ENCODE data around the gene EFTUD2.
"Not testable (repeated sequence)": the region's sequence is repeated elsewhere in the genome, so short reads cannot be mapped to it uniquely, and the experiment has no call there.

EFTUD2 gene

DNA sequence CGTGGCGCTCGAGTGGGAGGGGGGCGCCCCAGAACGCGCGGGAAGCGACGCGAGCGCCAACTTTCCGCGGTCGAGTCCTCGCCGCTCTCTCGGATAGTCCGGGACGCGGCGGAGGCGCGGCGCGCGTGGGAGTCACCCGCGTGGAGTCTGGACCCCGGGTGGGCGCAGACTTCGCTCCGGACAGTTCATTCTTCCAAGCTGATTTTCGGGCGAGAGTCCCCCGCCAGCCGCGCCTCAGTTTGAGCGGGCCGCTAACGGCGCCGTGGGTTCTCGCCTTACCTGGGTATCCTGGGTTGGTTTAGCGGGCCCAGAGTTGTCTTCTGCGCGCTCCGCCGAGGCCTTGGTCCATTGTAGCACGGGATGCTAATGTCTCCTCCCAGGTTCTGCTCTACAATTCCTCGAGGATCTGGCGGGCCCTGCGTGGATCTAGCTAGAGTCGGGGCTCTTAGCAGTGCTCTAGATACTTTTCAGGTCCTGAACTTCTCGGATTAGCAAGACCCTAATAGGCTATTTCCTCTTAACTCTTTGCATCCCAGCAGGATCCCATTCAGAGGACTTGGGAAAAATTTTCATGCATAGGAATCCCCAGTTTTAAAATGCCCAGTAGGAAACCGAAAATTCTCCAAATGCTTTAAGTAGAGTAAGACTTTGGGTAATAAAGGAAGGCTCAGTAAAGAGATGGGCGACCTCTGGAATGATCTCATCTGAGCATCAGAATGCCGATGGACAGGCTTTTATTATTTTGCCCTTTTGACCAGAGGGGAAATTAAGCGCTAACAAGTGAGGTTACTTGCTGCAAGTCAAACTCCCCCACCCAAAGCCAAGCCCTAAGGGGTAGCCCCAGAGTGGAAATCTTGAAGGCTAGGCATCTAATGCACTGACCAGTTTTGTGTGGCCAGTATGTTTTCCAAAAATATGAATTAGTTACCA lies 68.6 kb downstream of the EFTUD2 start:
- Histone ChIP-seq H3K4me3 (replicated peaks; ENCODE audit: low read depth, low read length) (peak overlapping the region; percentile 50), H3K36me3 (ENCODE audit: control insufficient read depth, insufficient read depth, low read length) (no peaks in the 10 kb centered on the region), H3K27me3 (replicated peaks; ENCODE audit: control insufficient read depth, insufficient read depth, low read length) (no peaks in the 10 kb centered on the region)
- TF ChIP-seq, protein P1, sequence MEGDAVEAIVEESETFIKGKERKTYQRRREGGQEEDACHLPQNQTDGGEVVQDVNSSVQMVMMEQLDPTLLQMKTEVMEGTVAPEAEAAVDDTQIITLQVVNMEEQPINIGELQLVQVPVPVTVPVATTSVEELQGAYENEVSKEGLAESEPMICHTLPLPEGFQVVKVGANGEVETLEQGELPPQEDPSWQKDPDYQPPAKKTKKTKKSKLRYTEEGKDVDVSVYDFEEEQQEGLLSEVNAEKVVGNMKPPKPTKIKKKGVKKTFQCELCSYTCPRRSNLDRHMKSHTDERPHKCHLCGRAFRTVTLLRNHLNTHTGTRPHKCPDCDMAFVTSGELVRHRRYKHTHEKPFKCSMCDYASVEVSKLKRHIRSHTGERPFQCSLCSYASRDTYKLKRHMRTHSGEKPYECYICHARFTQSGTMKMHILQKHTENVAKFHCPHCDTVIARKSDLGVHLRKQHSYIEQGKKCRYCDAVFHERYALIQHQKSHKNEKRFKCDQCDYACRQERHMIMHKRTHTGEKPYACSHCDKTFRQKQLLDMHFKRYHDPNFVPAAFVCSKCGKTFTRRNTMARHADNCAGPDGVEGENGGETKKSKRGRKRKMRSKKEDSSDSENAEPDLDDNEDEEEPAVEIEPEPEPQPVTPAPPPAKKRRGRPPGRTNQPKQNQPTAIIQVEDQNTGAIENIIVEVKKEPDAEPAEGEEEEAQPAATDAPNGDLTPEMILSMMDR (IDR thresholded peaks at IDR 0.05; ENCODE audit: insufficient read depth, low read length, poor library complexity, severe bottlenecking), result no peak
- peak; percentile 37 for DNase-seq (ENCODE audit: extremely low read depth, insufficient read length)

DNA sequence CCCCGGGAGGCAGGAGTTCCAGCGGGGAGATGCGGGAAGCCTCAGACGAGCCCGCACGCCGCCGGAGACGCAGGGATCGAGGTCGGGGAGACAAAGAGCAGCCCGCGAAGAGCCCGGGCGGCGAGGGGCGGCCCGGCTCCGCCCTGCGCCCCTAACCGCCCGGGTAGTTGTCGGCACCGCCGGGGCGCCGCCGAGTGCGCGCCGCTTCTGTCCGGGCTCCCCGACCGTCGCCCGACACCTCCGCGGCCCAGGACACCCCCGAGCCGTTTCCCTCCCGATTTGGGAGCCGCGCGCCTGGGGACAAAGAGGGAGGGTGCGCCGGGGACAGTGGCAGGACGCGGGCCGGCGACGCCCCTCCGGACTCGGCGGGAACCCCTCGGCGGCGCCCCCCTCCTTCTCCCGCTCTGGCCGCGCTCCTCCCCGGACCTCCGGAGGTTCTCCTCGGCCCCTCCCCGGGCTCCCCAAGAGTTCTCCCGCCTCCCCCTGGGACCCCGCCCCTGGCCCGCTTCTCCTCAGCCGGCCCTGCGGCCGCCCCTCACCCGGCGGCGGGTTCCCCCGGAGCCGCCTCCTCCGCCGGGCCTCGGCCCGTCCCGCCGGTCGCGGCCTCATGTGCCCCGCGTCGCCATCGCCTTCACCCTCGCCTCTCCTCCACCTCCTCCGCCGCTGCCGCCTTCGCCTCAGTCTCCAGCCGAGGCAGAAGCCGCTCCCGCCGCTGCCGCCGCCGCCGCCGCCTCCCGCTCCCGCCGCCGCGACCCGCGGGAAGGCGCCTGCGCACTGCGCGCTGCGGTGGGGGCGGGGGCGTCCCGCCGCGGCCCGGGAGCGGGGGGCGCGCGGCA lies 69.5 kb downstream of the EFTUD2 start, which contains the start of gene GJC1:
Gene GJC1 (minus strand): TSS at position 765 of the 836 bp plus-strand sequence. CDS start 24,470 bp downstream, outside the sequence.
- Histone ChIP-seq H3K36me3 (ENCODE audit: control insufficient read depth, insufficient read depth, low read length) (no peaks in the 10 kb centered on the region), H3K27me3 (replicated peaks; ENCODE audit: control insufficient read depth, insufficient read depth, low read length) (no peaks in the 10 kb centered on the region), H3K4me3 (replicated peaks; ENCODE audit: low read depth, low read length) (peak within 1 kb of the TSS; percentile 61)
- peak; percentile 60 for DNase-seq (ENCODE audit: extremely low read depth, insufficient read length)
- TF ChIP-seq, protein P1 (IDR thresholded peaks at IDR 0.05; ENCODE audit: insufficient read depth, low read length, poor library complexity, severe bottlenecking), result no peak

DNA sequence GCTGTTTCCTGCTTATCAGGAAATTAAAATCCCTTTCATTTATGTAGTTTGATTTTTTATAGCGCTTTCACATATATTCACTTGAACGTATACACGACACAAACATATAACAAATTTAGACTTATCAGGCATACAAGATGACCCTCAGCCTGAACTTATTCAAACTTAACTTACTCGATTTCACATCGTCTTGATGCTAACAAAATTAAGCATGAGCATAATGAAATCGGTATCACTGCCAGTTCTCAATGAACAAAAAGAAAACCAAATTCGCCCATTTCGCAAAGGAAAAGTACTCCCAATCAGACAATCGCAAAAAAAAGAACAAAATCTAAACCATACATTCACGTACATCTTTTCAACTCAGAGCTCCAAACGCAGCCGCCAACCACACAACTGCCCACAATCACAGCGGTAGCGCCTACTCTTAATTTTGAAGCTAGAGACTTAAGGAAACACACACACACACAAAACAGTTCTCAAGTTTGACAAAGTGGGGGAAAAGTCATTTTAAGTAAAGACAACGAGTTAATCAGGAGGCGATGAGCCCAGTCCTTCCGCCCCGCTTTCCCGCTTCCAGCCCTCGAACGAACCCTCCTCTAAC lies 70.2 kb downstream of the EFTUD2 start:
- TF ChIP-seq, protein P1 (IDR thresholded peaks at IDR 0.05; ENCODE audit: insufficient read depth, low read length, poor library complexity, severe bottlenecking), result no peak
- DNase-seq (ENCODE audit: extremely low read depth, insufficient read length), result no peak
- no peaks in the 10 kb centered on the region for H3K36me3 ChIP-seq (ENCODE audit: control insufficient read depth, insufficient read depth, low read length)
- H3K27me3 ChIP-seq (replicated peaks; ENCODE audit: control insufficient read depth, insufficient read depth, low read length), result no peaks in the 10 kb centered on the region
- H3K4me3 ChIP-seq (replicated peaks; ENCODE audit: low read depth, low read length), result peak overlapping the region; percentile 61

DNA sequence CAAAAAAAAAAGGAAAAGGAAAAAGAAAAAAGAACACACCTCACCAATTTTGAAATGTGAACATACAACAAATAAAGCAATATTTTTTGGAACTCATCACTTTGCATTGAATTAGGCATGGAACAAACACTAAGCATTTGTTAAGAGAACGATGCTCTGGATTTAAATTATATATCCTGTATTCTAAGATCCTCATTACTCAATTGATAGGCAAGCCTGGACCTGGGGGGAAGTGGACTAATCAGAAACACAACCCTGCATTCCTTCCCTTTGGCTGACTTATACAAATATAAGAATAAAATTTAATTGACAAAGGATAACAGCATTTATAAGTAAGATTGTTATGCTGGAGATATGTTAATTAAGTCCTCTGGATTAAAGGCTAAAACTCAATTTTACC lies 71.4 kb downstream of the EFTUD2 start:
- TF ChIP-seq, protein P1 (IDR thresholded peaks at IDR 0.05; ENCODE audit: insufficient read depth, low read length, poor library complexity, severe bottlenecking), result no peak
- DNase-seq (ENCODE audit: extremely low read depth, insufficient read length), result no peak
- H3K4me3 ChIP-seq (replicated peaks; ENCODE audit: low read depth, low read length), result no peak overlapping the region
- H3K27me3 ChIP-seq (replicated peaks; ENCODE audit: control insufficient read depth, insufficient read depth, low read length), result no peaks in the 10 kb centered on the region
- no peaks in the 10 kb centered on the region for H3K36me3 ChIP-seq (ENCODE audit: control insufficient read depth, insufficient read depth, low read length)

DNA sequence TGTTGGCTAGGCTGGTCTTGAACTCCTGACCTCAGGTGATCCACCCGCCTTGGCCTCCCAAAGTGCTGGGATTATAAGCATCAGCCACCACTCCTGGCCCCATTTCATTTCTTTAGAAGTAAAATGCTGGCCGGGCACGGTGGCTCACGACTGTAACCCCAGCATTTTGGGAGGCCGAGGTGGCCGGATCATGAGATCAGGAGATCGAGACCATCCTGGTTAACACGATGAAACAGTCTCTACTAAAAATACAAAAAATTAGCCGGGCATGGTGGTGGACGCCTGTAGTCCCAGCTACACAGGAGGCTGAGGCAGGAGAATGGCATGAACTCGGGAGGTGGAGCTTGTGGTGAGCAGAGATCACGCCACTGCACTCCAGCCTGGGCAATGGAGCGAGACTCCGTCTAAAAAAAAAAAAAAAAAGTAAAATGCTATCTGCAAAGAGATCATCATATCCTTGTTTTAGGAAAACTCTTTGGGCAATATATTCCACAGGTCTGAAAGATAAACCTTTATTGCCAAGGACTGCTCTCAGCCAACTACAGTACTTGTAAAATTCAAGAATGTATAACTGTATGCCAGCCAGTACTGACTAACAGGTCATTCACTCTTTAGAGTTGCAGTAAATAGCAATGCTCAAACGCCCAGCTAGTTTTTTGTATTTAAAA lies 73.0 kb downstream of the EFTUD2 start:
- Histone ChIP-seq H3K27me3 (replicated peaks; ENCODE audit: control insufficient read depth, insufficient read depth, low read length) (no peaks in the 10 kb centered on the region), H3K36me3 (ENCODE audit: control insufficient read depth, insufficient read depth, low read length) (no peaks in the 10 kb centered on the region), H3K4me3 (replicated peaks; ENCODE audit: low read depth, low read length) (no peak overlapping the region)
- TF ChIP-seq, protein P1 (IDR thresholded peaks at IDR 0.05; ENCODE audit: insufficient read depth, low read length, poor library complexity, severe bottlenecking), result no peak
- no peak for DNase-seq (ENCODE audit: extremely low read depth, insufficient read length)

DNA sequence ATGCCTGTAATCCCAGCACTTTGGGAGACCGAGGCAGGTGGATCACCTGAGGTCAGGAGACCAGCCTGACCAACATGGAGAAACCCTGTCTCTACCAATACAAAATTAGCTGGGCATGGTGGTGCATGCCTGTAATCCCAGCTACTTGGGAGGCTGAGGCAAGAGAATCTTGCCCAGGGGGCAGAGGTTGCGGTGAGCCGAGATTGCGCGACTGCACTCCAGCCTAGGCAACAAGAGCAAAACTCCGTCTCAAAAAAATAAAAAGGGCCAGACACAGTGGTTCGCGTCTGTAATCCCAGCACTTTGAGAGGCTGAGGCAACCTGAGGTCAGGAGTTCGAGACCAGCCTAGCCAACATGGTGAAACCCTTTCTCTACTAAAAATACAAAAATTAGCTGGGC lies 74.0 kb downstream of the EFTUD2 start:
- not testable (repeated sequence) for DNase-seq (ENCODE audit: extremely low read depth, insufficient read length); H3K36me3 ChIP-seq (ENCODE audit: control insufficient read depth, insufficient read depth, low read length); H3K4me3 ChIP-seq (replicated peaks; ENCODE audit: low read depth, low read length); H3K27me3 ChIP-seq (replicated peaks; ENCODE audit: control insufficient read depth, insufficient read depth, low read length)

All from GM06990 (cell line).